Measurements from ENCODE around the gene DEFB131B. TPM values are rescaled to one million over a fixed set of nuclear protein-coding genes. Genes with fewer than 3 reads are reported as not detected.
"Not testable (repeated sequence)": the region's sequence is repeated elsewhere in the genome, so short reads cannot be mapped to it uniquely, and the experiment has no call there.

Gene DEFB131B
- total RNA-seq, 1 experiment from 2014 or later = not detected

DNA sequence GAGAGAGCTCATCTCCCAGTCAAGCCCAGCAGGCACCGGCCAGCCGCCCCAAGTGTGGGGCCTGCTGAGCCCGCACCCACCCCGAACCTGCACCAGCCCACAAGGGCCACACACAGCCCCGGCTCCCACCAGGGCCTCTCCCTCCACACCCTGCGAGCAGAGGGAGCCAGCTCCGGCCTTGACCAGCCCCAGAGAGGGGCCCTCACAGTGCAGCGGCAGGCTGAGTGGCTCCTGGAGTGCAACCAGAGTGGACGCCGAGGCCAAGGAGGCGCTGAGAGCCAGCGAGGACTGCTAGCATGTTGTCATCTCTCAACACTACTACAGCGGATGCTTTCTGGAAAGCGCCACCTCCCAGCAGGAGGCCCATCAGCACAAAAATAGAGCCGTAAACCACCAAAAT is 34.4 kb upstream of the DEFB131B start:
- Histone ChIP-seq H3K4me2 (no peak overlapping the region), H3K9me2 (ENCODE audit: insufficient read depth) (no peaks in the 10 kb centered on the region), H3K27me3 (ENCODE audit: insufficient read depth, low read depth) (no peaks in the 10 kb centered on the region), H3K4me3 (no peak overlapping the region), H4K20me1 (ENCODE audit: insufficient read depth) (no peaks in the 10 kb centered on the region), H3K79me2 (ENCODE audit: low read depth) (no peaks in the 10 kb centered on the region), H2AFZ (no peak overlapping the region), H3F3A (ENCODE audit: insufficient read depth, low read depth) (no peaks in the 10 kb centered on the region), H3K9me3 (ENCODE audit: insufficient read depth, low read depth) (0 out of 2 replicates have a peak, but pooled peaks cover 3% of the 10 kb centered on the region), H3K36me3 (ENCODE audit: low read depth) (no peaks in the 10 kb centered on the region), H3K4me1 (replicated peaks; ENCODE audit: insufficient read depth) (no peaks in the 10 kb centered on the region), H3K27ac (no peak overlapping the region)
- ChIA-PET CTCF (no interaction called here), POLR2A (ENCODE audit: unreplicated experiment) (no interaction called here)
- TF ChIP-seq EZH2 (IDR thresholded peaks at IDR 0.05; ENCODE audit: low read depth) = no peak
- TF ChIP-seq, protein P1, sequence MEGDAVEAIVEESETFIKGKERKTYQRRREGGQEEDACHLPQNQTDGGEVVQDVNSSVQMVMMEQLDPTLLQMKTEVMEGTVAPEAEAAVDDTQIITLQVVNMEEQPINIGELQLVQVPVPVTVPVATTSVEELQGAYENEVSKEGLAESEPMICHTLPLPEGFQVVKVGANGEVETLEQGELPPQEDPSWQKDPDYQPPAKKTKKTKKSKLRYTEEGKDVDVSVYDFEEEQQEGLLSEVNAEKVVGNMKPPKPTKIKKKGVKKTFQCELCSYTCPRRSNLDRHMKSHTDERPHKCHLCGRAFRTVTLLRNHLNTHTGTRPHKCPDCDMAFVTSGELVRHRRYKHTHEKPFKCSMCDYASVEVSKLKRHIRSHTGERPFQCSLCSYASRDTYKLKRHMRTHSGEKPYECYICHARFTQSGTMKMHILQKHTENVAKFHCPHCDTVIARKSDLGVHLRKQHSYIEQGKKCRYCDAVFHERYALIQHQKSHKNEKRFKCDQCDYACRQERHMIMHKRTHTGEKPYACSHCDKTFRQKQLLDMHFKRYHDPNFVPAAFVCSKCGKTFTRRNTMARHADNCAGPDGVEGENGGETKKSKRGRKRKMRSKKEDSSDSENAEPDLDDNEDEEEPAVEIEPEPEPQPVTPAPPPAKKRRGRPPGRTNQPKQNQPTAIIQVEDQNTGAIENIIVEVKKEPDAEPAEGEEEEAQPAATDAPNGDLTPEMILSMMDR (conservative IDR thresholded peaks at IDR 0.05) = no peak
- no TSS peak for BruUV-seq (replicated peaks)
- no peak for DNase-seq
- intact Hi-C loops (cut with micrococcal nuclease; ENCODE audit: unreplicated experiment) = no loop called here

DNA sequence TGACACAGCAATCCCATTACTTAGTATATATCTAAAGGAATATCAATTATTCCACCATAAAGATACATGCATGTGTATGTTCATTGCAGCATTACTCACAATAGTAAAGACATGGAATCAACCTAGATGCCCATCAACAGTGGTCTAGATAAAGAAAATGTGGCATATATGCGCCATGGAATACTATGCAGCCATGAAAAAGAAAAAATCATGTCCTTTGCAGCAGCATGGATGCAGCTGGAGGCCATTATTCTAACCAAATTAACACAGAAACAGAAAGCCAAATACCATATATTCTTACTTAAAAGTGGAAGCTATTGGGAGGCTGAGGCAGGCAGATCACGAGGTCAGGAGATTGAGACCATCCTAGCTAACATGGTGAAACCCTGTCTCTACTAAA is 24.4 kb upstream of the DEFB131B start:
- intact Hi-C loops (cut with micrococcal nuclease; ENCODE audit: unreplicated experiment); POLR2A ChIA-PET (ENCODE audit: unreplicated experiment); BruUV-seq (replicated peaks); H4K20me1 ChIP-seq (ENCODE audit: insufficient read depth); H3K36me3 ChIP-seq (ENCODE audit: low read depth); DNase-seq; H3F3A ChIP-seq (ENCODE audit: insufficient read depth, low read depth); CTCF ChIA-PET; H3K4me1 ChIP-seq (replicated peaks; ENCODE audit: insufficient read depth); H3K9me2 ChIP-seq (ENCODE audit: insufficient read depth); H3K27me3 ChIP-seq (ENCODE audit: insufficient read depth, low read depth); H3K9me3 ChIP-seq (ENCODE audit: insufficient read depth, low read depth); H3K4me2 ChIP-seq; H3K4me3 ChIP-seq; H3K79me2 ChIP-seq (ENCODE audit: low read depth); H3K27ac ChIP-seq; H2AFZ ChIP-seq: not testable (repeated sequence)

DNA sequence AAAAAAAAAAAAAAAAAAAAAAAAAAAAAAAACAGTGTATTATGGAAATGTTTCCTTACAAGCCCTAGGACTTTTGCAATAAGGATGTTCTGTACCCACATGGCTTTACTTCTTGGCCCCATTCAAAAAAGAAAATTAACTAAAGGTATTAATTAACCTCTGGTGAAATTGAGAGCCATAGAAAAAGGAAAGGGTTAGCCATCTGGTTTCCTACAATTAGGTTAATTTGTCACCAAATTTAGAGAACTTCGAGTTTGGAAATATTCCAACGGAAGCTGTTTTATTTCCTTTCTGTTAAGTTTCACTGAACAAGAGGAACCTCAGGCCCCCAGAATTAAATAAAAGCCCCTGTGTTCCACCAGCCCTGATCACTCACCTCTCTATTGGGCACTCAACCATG is 22.4 kb upstream of the DEFB131B start:
- H3K9me3 ChIP-seq (ENCODE audit: insufficient read depth, low read depth); intact Hi-C loops (cut with micrococcal nuclease; ENCODE audit: unreplicated experiment); H3K36me3 ChIP-seq (ENCODE audit: low read depth); DNase-seq; H3F3A ChIP-seq (ENCODE audit: insufficient read depth, low read depth); H3K79me2 ChIP-seq (ENCODE audit: low read depth); H3K9me2 ChIP-seq (ENCODE audit: insufficient read depth); POLR2A ChIA-PET (ENCODE audit: unreplicated experiment); H3K4me3 ChIP-seq; H3K4me1 ChIP-seq (replicated peaks; ENCODE audit: insufficient read depth); BruUV-seq (replicated peaks); H3K27ac ChIP-seq; H4K20me1 ChIP-seq (ENCODE audit: insufficient read depth); H3K4me2 ChIP-seq; H3K27me3 ChIP-seq (ENCODE audit: insufficient read depth, low read depth); H2AFZ ChIP-seq: not testable (repeated sequence)
- CTCF ChIA-PET = interaction anchor here (0.6 kb wide), 1 partner anchor 318 kb away, joined by 3 read pairs; the partner anchor contains the start of gene KRTAP5-8

DNA sequence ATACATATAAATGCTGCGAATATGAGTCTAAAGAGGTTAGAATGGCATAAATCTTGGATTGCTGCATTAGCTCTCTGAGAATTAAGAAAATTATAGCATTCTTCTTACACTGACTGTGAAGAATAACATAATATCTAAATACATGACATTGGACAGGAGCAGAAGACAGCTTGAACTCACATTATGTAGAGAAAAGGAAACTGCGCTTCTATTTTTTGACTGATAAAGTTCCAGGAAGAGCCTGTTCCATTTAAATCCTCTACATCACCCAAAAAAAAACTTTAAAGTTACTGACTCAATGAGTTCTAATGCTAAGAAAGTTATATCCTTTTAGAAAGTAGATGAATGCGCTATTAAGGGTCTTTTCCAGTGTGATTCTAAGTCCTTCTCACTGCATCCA is 17.4 kb upstream of the DEFB131B start:
- POLR2A ChIA-PET (ENCODE audit: unreplicated experiment); H3K79me2 ChIP-seq (ENCODE audit: low read depth); H3F3A ChIP-seq (ENCODE audit: insufficient read depth, low read depth); H3K9me2 ChIP-seq (ENCODE audit: insufficient read depth); H3K4me2 ChIP-seq; H3K4me1 ChIP-seq (replicated peaks; ENCODE audit: insufficient read depth); intact Hi-C loops (cut with micrococcal nuclease; ENCODE audit: unreplicated experiment); CTCF ChIA-PET; H3K36me3 ChIP-seq (ENCODE audit: low read depth); H4K20me1 ChIP-seq (ENCODE audit: insufficient read depth); H3K27ac ChIP-seq; H3K4me3 ChIP-seq; DNase-seq; BruUV-seq (replicated peaks); H2AFZ ChIP-seq; H3K27me3 ChIP-seq (ENCODE audit: insufficient read depth, low read depth); H3K9me3 ChIP-seq (ENCODE audit: insufficient read depth, low read depth): not testable (repeated sequence)
